Ascending aorta (tissue), 2 donors: ENCODE measurements around the gene ZNF497. TPM values are rescaled to one million over a fixed set of nuclear protein-coding genes. Genes with fewer than 3 reads are reported as not detected.

Source experiments
- DNase-seq, 2 donors: peaks; one replicate each; pipeline ENCODE4 v3.0.0-alpha.2; 2019; ENCODE audit warnings: low spot score in 2 of 2
- H3K27ac ChIP-seq, 2 donors: fragments of 200-600 bp; sonication (generic); one replicate each; pipeline ENCODE4 v1.5.1; 2016 to 2017; ENCODE audit warnings: mild to moderate bottlenecking in 1 of 2
- H3K27me3 ChIP-seq: fragments of 200-600 bp; sonication (generic); one replicate; pipeline ENCODE4 v1.5.1; 2017
- H3K36me3 ChIP-seq, 2 donors: fragments of 200-600 bp; sonication (generic); one replicate each; pipeline ENCODE4 v1.5.1; 2016
- H3K4me1 ChIP-seq, 2 donors: fragments of 200-600 bp; sonication (generic); one replicate each; pipeline ENCODE4 v1.5.1; 2016 to 2017; ENCODE audit warnings: mild to moderate bottlenecking in 1 of 2
- H3K4me3 ChIP-seq, 2 donors: fragments of 200-600 bp; sonication (generic); one replicate each; pipeline ENCODE4 v1.5.1; 2016 to 2017; ENCODE audit warnings: mild to moderate bottlenecking in 1 of 2
- H3K9me3 ChIP-seq, 2 donors: fragments of 200-600 bp; sonication (generic); one replicate each; pipeline ENCODE4 v1.5.1; 2016
- intact Hi-C: fragments of 100-400 bp; cut with DNase I; formaldehyde crosslinking; loops from one replicate; pipeline ENCODE4 v1.15.1; 2023
- total RNA-seq: library from RNA; depleted of rRNA; stranded (reverse); fragments of >200 nt; gene quantifications from one replicate; pipeline ENCODE4 v1.1.0, GENCODE V29; 2016
- TF ChIP-seq, protein P1 (sequence below), 3 experiments: fragments of 200-600 bp in 2 of 3; fragments of 450-650 bp in 1 of 3; sonication (generic) in 2 of 3; IDR thresholded peaks; one replicate each; pipeline ENCODE4 v1.5.1; 2016 to 2019; ENCODE audit warnings: antibody characterized with exemption in 3 of 3, mild to moderate bottlenecking in 1 of 3, moderate library complexity in 1 of 3

Gene ZNF497
- total RNA-seq, 1 donor from 2014 or later = not detected

DNA sequence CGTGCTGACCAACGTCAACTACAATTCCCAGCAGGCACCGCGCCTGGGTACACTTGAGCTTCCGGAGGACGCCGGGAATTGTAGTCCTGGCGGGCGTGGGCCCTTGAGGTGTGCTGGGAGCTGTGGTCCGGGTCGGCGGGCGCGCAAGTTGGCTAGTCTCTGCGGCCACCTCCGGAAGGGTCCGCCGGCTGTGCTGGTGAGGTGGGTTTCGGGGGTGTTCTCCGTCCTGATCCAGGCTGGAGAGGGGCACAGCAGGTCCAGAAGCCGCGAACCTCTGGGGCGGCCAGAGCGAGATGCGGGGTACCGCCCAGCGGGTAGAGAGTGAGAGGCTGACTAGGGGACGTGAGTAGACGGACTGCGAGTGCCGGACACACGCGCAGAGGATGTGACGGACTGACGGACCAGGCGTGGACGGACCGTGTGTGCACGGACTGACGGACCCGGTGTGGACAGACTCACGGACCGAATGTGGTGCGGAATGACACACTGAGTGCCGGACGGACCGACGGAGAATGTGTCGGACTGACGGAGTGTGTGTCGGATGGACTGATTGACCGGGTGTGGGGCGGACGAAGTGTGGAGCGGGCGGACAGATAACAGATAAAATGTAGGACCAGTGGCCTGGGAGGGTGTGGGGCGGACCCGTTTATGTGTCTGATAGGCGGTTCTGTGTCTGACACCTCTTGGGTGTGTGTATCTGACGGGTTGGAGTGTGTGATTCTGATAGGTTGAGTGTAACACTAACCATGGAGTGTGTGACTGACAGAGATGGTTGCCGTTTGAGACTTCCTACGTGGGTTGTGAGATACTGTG is 35.4 kb downstream of the ZNF497 start, which contains the start of gene ZSCAN22:
TSS of gene ZSCAN22 (plus strand) at position 81 of the 813 bp plus-strand sequence. CDS start 7,809 bp downstream, outside the sequence.
- Histone ChIP-seq H3K27ac (peak within 1 kb of the TSS; percentile 91 to 96), H3K27me3 (no peaks in the 10 kb centered on the region), H3K4me3 (peak within 1 kb of the TSS; percentile 91 to 92), H3K36me3 (no peaks in the 10 kb centered on the region), H3K4me1 (peaks cover 4 to 13% of the 10 kb centered on the region in 2 donors), H3K9me3 (no peaks in the 10 kb centered on the region)
- intact Hi-C loops = loop anchor here (1.0 kb wide), 6 partner anchors 22 to 192 kb away; partner anchors contain the start of genes ERVK3-1, ZBTB45, ZNF132 and ZNF497
- peak; percentile 78 to 98 for DNase-seq
- TF ChIP-seq, protein P1, sequence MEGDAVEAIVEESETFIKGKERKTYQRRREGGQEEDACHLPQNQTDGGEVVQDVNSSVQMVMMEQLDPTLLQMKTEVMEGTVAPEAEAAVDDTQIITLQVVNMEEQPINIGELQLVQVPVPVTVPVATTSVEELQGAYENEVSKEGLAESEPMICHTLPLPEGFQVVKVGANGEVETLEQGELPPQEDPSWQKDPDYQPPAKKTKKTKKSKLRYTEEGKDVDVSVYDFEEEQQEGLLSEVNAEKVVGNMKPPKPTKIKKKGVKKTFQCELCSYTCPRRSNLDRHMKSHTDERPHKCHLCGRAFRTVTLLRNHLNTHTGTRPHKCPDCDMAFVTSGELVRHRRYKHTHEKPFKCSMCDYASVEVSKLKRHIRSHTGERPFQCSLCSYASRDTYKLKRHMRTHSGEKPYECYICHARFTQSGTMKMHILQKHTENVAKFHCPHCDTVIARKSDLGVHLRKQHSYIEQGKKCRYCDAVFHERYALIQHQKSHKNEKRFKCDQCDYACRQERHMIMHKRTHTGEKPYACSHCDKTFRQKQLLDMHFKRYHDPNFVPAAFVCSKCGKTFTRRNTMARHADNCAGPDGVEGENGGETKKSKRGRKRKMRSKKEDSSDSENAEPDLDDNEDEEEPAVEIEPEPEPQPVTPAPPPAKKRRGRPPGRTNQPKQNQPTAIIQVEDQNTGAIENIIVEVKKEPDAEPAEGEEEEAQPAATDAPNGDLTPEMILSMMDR (IDR thresholded peaks at IDR 0.05) = no peak

DNA sequence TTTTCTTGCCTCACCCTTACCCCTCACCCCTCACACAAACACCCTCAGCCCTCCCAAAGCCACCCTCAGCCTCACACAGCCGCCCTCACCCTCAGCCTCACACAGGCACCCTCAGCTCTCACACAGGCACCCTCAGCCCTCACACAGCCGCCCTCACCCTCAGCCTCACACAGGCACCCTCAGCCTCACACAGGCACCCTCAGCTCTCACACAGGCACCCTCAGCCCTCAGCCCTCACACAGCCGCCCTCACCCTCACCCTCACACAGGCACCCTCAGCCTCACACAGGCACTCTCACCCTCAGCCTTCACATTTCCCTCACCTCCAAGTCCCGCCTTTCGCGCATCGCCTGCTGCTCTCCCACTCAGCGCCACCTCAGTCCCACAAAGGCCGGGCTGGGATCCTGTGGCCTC is 36.0 kb downstream of the ZNF497 start:
- no peaks in the 10 kb centered on the region for H3K27me3 ChIP-seq
- H3K36me3 ChIP-seq = no peaks in the 10 kb centered on the region
- H3K4me3 ChIP-seq = peak overlapping the region; percentile 91 to 92
- DNase-seq = no peak
- peak overlapping the region; percentile 91 to 96 for H3K27ac ChIP-seq
- peaks cover 4 to 13% of the 10 kb centered on the region in 2 donors for H3K4me1 ChIP-seq
- intact Hi-C loops = loop anchor here (1.0 kb wide), 1 partner anchor 48 kb away; the partner anchor contains the start of gene ZNF8
- H3K9me3 ChIP-seq = no peaks in the 10 kb centered on the region
- TF ChIP-seq, protein P1 (IDR thresholded peaks at IDR 0.05) = no peak

DNA sequence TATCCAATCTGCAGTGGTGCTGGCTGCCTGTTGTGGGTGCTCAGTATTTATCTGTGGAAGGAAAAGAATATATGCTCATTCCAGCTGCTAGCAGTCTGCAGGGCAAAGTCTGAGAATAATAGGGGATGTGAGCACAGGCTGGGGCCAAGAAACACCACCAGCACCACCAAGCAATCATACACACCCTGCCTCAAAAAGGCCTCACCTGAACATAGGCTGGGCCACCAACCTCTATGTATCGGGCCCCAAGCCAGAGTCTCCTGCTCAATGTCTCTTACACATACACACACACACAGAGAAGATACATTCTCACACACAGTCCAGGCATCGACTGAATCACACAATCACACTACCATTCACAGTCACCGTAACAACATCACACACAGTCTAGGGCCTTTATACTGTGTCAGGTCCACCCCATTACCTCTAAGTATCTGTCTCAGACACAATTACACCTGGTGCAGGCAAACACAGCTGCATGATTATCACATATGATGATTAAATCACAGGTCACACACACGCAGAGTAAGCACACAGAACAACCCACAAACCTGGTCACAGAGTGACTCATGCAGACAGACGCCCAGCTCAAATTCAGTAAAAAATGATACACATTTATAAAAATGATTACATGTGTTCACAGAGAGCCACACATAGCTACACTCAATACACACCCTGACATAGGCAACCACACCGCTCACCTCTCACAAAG is 37.1 kb downstream of the ZNF497 start:
- peaks cover 0 to 1% of the 10 kb centered on the region in 2 donors for H3K36me3 ChIP-seq
- intact Hi-C loops = loop anchor here (1.0 kb wide), 1 partner anchor 47 kb away; the partner anchor contains the start of gene ZNF8
- TF ChIP-seq, protein P1 (IDR thresholded peaks at IDR 0.05) = no peak
- peaks cover 4 to 13% of the 10 kb centered on the region in 2 donors for H3K4me1 ChIP-seq
- H3K27ac ChIP-seq = no peak overlapping the region
- peak overlapping the region in 1 of 2 donors; percentile 92 for H3K4me3 ChIP-seq
- no peaks in the 10 kb centered on the region for H3K9me3 ChIP-seq
- no peaks in the 10 kb centered on the region for H3K27me3 ChIP-seq
- DNase-seq = no peak

DNA sequence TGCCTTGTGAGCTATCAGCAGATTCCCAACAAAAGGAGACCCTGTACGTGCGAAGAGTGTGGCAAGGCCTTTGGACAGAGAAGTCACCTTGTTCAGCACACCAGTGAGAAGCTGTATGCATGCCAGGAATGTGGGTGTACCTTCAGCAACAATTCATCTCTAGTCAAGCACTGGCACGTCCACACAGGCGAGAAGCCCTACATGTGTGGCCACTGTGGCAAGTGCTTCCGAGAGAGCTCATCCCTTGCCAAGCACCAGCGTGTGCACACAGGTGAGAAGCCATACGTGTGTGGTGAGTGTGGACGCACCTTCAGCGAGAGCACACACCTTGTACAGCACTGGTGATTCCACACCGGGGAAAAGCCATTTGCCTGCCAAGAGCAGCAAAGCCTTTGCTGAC is 43.3 kb downstream of the ZNF497 start:
- no peak overlapping the region for H3K27ac ChIP-seq
- no peaks in the 10 kb centered on the region for H3K27me3 ChIP-seq
- H3K36me3 ChIP-seq = peaks cover 18 to 34% of the 10 kb centered on the region in 2 donors
- no peaks in the 10 kb centered on the region for H3K4me1 ChIP-seq
- intact Hi-C loops = no loop called here
- no peak overlapping the region for H3K4me3 ChIP-seq
- no peak for DNase-seq
- TF ChIP-seq, protein P1 (IDR thresholded peaks at IDR 0.05) = no peak
- H3K9me3 ChIP-seq = no peaks in the 10 kb centered on the region

DNA sequence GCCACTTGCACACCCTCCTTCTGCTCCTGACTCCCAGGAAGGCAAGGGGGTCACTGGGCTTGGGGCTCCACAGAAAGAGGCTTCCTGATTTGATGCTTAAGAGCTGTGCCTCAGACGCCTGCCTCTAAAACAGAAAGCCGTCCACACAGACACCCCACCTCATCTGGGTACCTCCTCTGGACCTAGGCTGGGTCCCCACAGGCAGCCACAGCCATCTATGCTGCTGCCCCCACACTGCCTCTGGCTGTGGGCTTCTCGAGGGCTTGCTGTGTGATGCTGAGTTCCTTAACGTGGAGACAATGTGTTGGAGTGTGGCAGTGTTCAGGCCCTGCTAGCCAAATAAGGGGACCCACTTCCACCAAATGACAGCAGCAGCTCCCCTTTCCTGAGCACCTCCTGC is 44.3 kb downstream of the ZNF497 start:
- DNase-seq = no peak
- Histone ChIP-seq H3K27ac (no peak overlapping the region), H3K4me3 (no peak overlapping the region), H3K27me3 (no peaks in the 10 kb centered on the region), H3K4me1 (no peaks in the 10 kb centered on the region), H3K9me3 (no peaks in the 10 kb centered on the region), H3K36me3 (peaks cover 27 to 43% of the 10 kb centered on the region in 2 donors)
- TF ChIP-seq, protein P1 (IDR thresholded peaks at IDR 0.05) = no peak
- intact Hi-C loops = no loop called here
